Daoy (cell line): ENCODE measurements around the gene NAALADL2. TPM values are rescaled to one million over a fixed set of nuclear protein-coding genes. Genes with fewer than 3 reads are reported as not detected.
"Not testable (repeated sequence)": the region's sequence is repeated elsewhere in the genome, so short reads cannot be mapped to it uniquely, and the experiment has no call there.

Experiments
- DNase-seq: peaks from one replicate; pipeline ENCODE4 v3.0.0-alpha.2; 2015; ENCODE audit warnings: low read depth
- total RNA-seq: library from RNA; depleted of rRNA; stranded (reverse); fragments of >200 nt; shearing (Covaris generic); gene quantifications from 2 replicates; pipeline ENCODE4 v1.2.3, GENCODE V29; 2014

The NAALADL2 gene
- total RNA-seq, 1 experiment from 2014 or later = 1.5 TPM

- DNase-seq = no peak
Measured at GRCh38 chr3:175070946-175071345, 211.8 kb downstream of the NAALADL2 start.

DNA sequence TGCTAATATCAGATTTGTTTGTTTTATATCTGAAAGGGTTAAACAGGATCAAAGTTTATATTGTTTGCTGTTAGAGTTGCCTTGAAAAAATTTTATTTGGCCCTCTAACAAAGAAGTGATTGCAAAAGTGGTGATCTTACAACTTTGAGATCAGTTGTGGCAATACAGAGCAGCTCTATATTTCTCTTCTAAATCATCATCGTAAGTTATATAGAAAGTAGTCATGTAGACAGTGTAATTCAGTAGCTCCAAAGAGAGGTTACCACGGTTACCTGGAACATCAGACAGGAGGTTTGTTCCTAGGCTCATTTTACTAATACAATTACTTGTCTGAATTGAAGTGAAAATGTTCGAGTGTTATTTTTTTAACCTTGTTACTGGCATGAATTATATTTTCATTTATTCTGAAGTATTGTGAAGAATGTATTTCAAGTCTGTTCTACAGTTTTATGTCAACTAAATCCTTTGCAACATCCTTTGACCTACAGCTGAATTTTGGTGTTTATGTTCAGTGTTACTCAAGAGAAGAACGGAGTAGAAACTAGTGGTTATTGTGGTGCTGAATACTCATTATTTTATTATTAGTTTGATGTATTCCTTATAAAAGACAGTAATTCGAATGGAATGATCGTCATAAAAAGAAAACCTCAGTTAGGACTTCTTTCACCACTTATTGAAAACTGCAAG lies 214.2 kb downstream of the NAALADL2 start:
- DNase-seq = no peak

DNA sequence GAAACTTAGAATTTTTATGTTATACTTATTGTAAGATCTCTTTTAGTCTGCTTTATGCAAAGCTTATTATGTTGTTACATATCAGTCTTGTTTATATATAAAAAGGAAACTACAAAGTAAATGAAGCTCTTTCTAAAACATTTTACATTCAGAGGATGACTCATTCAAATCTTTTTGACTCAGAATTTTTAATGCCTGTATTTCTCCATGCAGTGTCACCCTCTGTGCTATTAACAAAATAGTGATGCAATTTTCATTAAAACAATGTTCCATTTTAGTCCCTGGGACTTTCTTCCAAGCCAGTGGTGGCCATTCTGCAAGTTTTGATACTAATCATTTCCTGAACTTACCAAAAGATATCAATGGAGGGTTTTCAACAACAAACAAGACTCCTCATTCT lies 216.1 kb downstream of the NAALADL2 start:
- DNase-seq = no peak

GRCh38 chr3:175077216-175077615 lies 218.1 kb downstream of the NAALADL2 start:
- no peak for DNase-seq

GRCh38 chr3:175082631-175083030 lies 223.5 kb downstream of the NAALADL2 start:
- DNase-seq = no peak

DNA sequence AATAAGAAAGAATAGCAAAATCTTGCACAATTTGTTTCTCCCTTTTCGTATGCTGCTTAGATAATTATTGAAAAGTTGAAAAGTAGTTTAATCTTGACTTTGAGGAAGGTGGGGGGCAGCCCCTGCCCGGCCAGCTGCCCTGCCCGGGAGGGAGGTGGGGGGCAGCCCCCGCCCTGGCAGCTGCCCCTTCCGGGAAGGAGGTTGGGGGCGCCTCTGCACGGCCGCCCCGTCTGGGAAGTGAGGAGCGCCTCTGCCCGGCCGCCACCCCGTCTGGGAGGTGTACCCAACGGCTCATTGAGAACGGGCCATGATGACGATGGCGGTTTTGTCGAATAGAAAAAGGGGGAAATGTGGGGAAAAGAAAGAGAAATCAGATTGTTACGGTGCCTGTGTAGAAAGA lies 228.0 kb downstream of the NAALADL2 start:
- not testable (repeated sequence) for DNase-seq

DNA sequence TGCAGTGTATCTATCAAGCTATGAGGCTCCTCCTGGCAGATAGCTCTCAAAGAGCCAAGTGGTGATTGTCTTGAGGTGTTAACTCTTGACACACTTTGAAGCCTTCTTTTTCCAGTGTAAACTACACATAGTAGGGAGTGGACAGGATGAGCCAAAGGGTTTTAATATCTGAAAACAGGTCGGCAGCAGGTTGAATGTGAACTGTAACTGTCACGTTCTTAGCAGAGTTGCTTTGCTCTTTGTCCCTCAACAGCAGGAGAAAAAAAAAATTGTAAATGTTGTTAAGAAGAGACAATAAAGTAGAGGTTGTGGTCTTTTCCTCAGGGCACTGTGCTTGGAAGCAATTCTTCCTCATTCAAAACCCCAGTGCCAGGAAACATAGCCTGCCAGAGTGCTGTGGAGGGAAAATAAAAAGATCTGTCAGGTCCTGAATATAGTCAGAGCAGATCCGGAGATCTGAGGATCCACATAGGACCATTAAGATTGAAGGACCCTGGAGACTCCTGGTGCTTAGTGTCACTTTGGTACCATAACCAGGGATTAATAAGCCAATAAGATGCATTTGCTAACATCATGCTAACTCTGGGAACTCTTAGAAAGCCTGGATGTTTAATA lies 229.7 kb downstream of the NAALADL2 start:
- DNase-seq = no peak

DNA sequence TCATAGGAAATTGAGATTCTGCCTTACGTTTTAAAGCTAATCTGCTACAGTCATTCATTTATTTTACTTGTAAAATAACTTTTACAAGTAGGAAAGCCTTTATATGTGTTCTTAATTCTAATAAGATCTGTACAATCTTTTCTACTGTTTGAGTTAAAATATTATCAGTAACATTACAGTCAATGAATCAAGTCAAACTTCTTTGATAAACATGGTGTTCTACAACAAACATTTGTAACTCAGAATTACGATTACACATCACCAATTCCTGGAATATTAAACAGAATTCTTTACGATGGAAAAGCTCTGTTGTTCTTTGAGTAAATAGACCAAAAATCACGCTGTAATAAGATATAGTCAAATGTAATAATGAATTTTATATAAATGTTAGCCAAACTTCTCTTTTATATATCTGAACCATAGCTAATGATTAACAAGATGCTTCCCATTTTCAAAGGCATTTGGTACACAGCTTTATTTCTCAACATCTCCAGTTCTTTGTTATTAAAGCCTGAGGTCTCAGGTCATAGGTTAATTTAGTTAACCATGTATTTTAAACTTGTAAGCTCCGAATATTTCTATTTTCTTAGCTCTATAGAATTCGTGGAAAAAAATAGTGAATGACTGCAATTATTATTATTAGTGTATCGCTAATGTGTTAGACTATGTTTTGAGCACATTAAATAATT lies 232.4 kb downstream of the NAALADL2 start:
- no peak for DNase-seq

DNA sequence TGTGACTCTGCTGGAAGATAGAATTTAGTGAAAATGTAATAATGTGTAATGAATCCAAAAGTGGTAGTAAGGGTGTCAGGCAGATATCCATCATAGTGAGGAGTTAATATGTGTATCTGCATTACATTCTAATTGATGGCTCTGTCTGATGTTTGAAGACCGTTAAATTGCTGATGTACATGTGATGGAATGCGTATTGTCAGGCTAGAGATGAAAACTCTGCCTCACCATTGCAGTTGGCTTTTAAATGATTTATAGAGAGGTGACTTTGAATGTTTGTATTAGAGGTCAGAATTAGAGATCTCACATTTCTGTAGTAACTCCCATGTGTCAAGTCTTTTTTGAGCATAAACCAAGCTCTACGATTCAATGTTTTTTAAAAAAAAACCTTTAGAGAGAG lies 234.6 kb downstream of the NAALADL2 start:
- no peak for DNase-seq

GRCh38 chr3:175094344-175094743 lies 235.2 kb downstream of the NAALADL2 start:
- DNase-seq = no peak

DNA sequence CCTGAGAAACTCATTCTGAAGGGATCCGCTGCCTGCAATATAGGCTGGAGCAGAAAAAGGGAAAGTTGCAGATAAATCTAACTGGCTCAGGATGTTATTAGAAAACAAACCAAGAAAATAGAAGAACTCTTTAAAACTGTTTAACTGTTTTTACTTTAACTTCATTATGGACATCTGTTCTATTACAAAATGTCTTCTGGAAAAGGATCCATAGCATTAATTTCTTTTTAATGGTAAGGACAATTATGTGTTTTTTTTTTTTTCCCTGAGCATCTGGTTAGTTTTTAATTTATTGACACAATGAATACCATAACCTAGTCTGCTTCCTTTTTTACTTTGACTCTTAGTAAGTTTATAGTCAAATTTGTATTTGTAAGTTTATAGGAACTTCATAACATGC lies 239.5 kb downstream of the NAALADL2 start:
- DNase-seq = no peak

GRCh38 chr3:175102161-175102560 lies 243.0 kb downstream of the NAALADL2 start:
- no peak for DNase-seq

- no peak for DNase-seq
Measured at GRCh38 chr3:175103298-175103697, 244.2 kb downstream of the NAALADL2 start.

DNA sequence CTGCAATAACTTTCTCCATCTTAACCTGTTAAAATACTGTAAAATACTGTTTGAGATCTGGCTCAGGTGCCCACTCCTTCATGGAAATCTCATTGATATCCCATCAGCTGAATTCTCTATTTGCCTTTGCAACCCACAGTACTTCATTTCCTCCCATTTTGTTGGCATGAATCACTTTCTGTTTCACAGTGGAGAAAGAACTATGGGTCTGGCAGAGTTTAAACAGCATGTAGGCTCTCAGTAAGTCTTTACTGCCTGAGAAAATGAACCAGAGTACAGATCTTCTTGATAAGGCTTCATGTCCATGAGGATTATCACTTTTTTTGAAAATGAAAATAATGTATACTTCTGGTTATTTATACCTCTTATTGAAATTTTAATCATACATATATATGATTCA lies 245.9 kb downstream of the NAALADL2 start:
- no peak for DNase-seq

DNA sequence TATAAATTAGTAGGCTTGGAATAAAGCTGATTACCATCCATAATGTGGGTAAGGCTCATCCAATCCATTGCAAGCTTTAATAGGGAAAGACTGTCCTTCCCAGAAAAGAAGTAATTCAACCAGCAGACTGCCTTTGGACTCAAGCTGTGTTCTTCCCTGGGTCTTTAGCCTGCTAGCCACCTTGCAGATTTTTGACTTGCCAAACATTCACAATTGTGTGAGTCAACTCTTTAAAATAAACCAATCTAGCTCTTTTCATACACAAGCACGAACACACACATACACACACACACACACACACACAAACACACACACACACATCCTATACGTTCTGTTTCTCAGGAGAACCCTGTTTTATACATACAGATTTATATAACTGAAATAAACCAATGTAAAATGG lies 248.1 kb downstream of the NAALADL2 start:
- DNase-seq = no peak

GRCh38 chr3:175107995-175108394 lies 248.9 kb downstream of the NAALADL2 start:
- DNase-seq = no peak

DNA sequence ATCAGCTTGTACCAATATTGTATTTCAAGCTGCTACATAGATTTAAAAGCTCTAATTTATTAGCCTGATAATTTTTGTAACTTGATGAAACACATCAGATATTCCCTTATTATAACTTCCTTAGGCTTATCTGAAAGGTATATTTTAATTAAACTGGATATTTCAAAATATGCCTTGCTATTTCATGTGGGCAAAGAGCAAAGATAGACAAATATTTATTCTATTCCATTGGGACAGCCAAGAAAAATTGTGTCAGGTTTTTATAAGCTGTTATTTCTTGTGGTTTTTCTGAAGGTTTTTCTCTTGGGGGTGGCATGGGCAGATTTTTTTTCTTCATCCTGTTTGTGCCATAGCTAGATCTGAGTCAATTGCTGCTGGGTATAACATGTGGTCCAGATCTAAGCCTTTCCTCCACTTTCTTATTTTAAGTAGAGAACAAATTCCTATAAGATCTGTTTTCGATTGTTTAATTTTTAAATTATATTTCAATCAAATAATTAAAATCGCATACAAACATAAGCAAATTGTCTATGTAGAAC lies 249.5 kb downstream of the NAALADL2 start:
- no peak for DNase-seq

GRCh38 chr3:175111036-175111435 lies 251.9 kb downstream of the NAALADL2 start:
- no peak for DNase-seq

DNA sequence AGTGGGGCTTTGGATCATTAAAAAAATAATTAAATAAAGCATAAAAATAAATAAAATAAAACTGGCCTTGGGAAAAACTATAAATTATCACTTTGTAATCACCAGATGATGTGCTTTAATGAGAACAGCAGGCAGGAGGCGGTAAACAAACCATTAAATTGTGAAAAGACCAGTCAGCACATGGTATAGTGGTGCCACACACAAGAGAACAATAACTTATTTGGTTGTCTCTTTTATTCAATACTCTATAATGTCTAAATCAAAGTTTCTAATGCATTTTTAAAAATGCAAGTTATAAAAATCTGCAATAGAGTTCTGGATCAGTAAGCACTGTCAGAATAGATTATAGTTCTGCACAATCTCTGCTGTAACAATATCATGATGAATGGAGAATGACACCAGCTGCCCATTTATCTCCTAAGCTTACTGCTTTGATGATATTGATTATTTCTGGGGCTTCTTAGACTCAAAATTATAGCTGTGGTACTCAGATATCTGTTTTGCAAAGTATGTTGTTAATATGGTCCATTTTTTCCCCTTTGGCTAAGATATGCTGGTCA lies 259.3 kb downstream of the NAALADL2 start:
- no peak for DNase-seq

GRCh38 chr3:175121225-175121624 lies 262.1 kb downstream of the NAALADL2 start:
- no peak for DNase-seq

- DNase-seq = no peak
Measured at GRCh38 chr3:175127075-175127662, 268.0 kb downstream of the NAALADL2 start.

- DNase-seq = peak; percentile 50
Measured at GRCh38 chr3:175129126-175129525, 270.0 kb downstream of the NAALADL2 start.
